DND-41 (cell line): ENCODE results near the gene GPC5.

Experiments used
- CTCF ChIP-seq: IDR thresholded peaks from 2 replicates; pipeline ENCODE4 v1.5.1; 2012; ENCODE audit warnings: borderline replicate concordance, low read length, moderate library complexity, mild to moderate bottlenecking; ENCODE audit not compliant: poor library complexity, severe bottlenecking; ENCODE audit errors: extremely low read depth
- EZH2 ChIP-seq: IDR thresholded peaks from 3 replicates; pipeline ENCODE4 v1.6.1; 2012; ENCODE audit warnings: borderline replicate concordance, low read depth, mild to moderate bottlenecking, moderate library complexity, low read length, inconsistent platforms; ENCODE audit not compliant: severe bottlenecking

GRCh38 chr13:92566767-92567166 is 1168.3 kb downstream of the GPC5 start:
- TF ChIP-seq EZH2: no peak
- TF ChIP-seq CTCF: no peak
